Mucosa of descending colon (tissue), 3 donors: ENCODE results near the gene HSD17B8. TPM values are rescaled to one million over a fixed set of nuclear protein-coding genes. Genes with fewer than 3 reads are reported as not detected.

ENCODE experiments used
- ATAC-seq: fragments of 200-7000 bp; cut with Tn5 transposase; one replicate; pipeline ENCODE4 v1.9.1; 2020; ENCODE audit warnings: mild to moderate bottlenecking, moderate library complexity
- DNase-seq, 3 donors: peaks; one replicate each; pipeline ENCODE4 v3.0.0-alpha.2; 2020
- H3K36me3 ChIP-seq: fragments of 200-600 bp; one replicate; pipeline ENCODE4 v1.8.0; 2021; ENCODE audit warnings: low read depth, mild to moderate bottlenecking
- H3K4me1 ChIP-seq: fragments of 200-600 bp; one replicate; pipeline ENCODE4 v1.8.0; 2021; ENCODE audit warnings: low read depth, mild to moderate bottlenecking
- H3K4me3 ChIP-seq: fragments of 200-600 bp; one replicate; pipeline ENCODE4 v1.8.0; 2021; ENCODE audit warnings: mild to moderate bottlenecking
- H3K9me3 ChIP-seq: fragments of 200-600 bp; one replicate; pipeline ENCODE4 v1.8.0; 2021; ENCODE audit warnings: mild to moderate bottlenecking
- intact Hi-C, 2 donors: fragments of 100-400 bp; cut with DNase I in 1 of 2; cut with micrococcal nuclease in 1 of 2; formaldehyde crosslinking; loops; one replicate each; pipeline versions ENCODE4 v1.11.0 to v1.11.1; 2022; cut with DNase I, micrococcal nuclease
- total RNA-seq, 3 donors: library from RNA; stranded (reverse); fragmentation: NEBNext Ultra II Directional in 2 of 3; extraction: Animal tissue kit (Norgen Biotek cat#: 25700) in 2 of 3; gene quantifications; one replicate each; pipeline versions ENCODE4 v1.2.1 to v1.2.4, GENCODE V29; 2021 to 2023
- TF ChIP-seq, protein P1 (sequence below): fragments of 200-600 bp; IDR thresholded peaks from one replicate; pipeline ENCODE4 v1.8.0; 2022; ENCODE audit warnings: antibody characterized with exemption, mild to moderate bottlenecking
- donor health status: DM: no; HTN: no; CAD: no; lungs with moderate emphysema.
- donor health status: DM: no; HTN: no; CAD: no.
- donor health status: DM: no; HTN: yes; CAD: no.

The HSD17B8 gene
- total RNA-seq, 3 donors from 2014 or later: 12.3 to 23.2 (median 19.7) TPM

DNA sequence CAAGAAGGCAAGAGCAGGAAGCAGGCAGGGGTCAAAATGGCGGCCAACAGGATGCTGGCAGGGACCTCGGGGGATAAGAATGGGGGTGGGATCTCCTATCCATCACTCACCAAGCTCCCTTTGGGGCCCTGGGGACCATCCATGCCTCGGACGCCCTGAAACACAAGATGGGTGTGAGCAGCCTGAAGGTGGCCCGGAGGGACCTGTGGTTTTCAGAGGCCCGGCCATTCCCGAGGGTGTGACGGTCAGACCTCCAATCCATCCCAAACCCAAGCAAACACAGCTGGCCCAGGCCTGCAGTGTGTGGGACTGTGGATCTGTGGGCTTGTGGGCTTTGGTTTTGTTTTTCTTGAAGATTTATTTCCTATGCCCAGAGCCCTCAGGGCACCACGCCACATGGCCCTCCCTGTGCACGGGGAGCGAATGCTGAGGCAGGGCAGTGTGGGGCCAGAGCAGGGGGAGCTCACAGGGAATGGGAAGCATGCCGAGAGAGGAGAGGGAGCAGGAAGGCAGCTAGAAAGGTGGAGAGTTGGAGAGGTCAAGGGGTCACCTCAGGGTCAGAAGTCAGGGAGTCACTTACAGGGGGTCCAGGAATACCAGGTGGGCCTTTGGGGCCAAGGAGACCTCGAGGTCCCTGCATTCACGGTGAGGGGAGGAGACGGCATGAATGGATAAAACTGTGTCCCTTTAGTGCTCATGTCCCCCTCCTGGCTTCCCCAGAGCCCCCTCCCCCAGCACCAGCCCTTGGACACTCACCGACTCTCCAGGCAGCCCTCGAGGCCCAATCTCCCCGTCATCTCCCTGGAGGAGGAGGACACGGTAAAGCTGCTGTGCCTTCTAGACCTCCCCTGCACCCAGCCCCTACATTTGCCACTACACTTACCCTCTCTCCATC, 26.7 kb upstream of the HSD17B8 start:
- DNase-seq: peak in 1 of 3 donors; percentile 31
- no peak overlapping the region for H3K4me3 ChIP-seq
- ATAC-seq: no peak
- H3K36me3 ChIP-seq: no peaks in the 10 kb centered on the region
- no peaks in the 10 kb centered on the region for H3K9me3 ChIP-seq
- intact Hi-C loops: no loop called here
- no peaks in the 10 kb centered on the region for H3K4me1 ChIP-seq
- TF ChIP-seq, protein P1, sequence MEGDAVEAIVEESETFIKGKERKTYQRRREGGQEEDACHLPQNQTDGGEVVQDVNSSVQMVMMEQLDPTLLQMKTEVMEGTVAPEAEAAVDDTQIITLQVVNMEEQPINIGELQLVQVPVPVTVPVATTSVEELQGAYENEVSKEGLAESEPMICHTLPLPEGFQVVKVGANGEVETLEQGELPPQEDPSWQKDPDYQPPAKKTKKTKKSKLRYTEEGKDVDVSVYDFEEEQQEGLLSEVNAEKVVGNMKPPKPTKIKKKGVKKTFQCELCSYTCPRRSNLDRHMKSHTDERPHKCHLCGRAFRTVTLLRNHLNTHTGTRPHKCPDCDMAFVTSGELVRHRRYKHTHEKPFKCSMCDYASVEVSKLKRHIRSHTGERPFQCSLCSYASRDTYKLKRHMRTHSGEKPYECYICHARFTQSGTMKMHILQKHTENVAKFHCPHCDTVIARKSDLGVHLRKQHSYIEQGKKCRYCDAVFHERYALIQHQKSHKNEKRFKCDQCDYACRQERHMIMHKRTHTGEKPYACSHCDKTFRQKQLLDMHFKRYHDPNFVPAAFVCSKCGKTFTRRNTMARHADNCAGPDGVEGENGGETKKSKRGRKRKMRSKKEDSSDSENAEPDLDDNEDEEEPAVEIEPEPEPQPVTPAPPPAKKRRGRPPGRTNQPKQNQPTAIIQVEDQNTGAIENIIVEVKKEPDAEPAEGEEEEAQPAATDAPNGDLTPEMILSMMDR: no peak

DNA sequence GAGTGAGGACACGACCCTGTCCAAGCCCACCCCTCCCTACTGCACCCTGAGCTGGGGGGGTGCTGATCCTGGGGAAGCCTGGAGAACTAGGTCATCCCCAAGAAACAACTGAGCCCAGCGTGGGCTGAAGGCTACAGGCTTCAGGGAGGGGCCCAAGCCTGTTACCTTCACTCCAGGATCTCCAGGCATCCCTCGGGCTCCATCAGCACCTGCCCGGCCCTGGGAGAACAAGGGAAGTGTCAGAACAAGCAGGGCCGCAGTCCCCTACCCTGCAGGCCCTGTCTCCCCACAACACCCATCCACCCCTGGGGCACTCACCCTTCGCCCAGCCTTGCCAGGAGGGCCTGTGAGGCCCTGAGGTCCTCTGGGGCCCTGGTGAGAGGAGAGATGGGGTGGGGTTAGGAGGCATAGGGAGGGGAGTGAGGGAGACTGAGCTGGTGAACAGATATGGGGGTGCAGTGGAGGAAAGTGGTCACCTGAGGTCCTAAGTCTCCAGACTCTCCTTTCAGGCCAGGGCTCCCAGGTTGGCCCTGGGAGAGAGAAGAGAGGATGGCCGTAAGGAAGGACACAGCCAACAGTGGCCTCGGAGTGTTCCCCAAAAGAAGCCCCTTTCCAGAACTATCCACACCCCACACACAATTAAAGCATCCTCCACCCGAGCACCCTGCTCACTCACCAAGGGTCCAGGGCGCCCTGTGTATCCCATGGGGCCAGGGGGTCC, 25.5 kb upstream of the HSD17B8 start:
- intact Hi-C loops: no loop called here
- no peaks in the 10 kb centered on the region for H3K36me3 ChIP-seq
- H3K4me3 ChIP-seq: no peak overlapping the region
- H3K9me3 ChIP-seq: no peaks in the 10 kb centered on the region
- H3K4me1 ChIP-seq: no peaks in the 10 kb centered on the region
- TF ChIP-seq, protein P1: no peak
- no peak for ATAC-seq
- DNase-seq: peak in 1 of 3 donors; percentile 27

GRCh38 chr6:33181141-33181540, 23.3 kb upstream of the HSD17B8 start:
- no peaks in the 10 kb centered on the region for H3K9me3 ChIP-seq
- H3K4me3 ChIP-seq: no peak overlapping the region
- ATAC-seq: no peak
- no peak for DNase-seq
- H3K4me1 ChIP-seq: no peaks in the 10 kb centered on the region
- intact Hi-C loops: no loop called here
- H3K36me3 ChIP-seq: no peaks in the 10 kb centered on the region
- TF ChIP-seq, protein P1: no peak

DNA sequence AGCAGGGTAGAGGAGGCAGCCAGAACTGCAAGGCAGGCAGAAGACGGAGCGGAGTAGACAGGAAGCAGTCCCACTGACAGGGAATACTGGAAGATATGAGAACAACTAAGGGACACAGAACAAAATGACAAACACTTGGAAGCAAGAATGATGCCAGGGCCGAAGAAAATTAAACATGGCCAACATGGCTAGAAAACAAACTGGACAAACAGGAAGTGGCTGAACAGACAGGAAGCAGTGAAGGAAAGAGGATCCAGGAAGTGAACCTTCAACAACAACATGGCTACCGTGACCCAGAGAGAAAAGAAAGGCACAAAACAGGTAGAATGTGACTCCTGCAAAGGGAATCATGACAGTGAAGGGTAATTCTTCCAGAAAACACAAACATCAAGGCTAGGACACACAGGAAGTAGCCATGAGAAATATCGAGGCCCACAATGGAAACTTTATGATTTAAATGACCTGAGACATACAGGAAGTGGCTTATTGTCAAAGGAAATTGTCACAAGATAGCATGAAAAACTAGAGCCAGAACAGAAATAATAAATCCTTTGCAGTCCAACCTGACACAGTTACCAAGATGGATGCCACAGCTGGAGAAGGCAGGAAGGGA, 21.3 kb upstream of the HSD17B8 start:
- ATAC-seq (peak; percentile 25), DNase-seq (no peak)
- TF ChIP-seq, protein P1: no peak
- Histone ChIP-seq H3K4me3 (no peak overlapping the region), H3K36me3 (no peaks in the 10 kb centered on the region), H3K9me3 (no peaks in the 10 kb centered on the region), H3K4me1 (no peaks in the 10 kb centered on the region)
- intact Hi-C loops: no loop called here

DNA sequence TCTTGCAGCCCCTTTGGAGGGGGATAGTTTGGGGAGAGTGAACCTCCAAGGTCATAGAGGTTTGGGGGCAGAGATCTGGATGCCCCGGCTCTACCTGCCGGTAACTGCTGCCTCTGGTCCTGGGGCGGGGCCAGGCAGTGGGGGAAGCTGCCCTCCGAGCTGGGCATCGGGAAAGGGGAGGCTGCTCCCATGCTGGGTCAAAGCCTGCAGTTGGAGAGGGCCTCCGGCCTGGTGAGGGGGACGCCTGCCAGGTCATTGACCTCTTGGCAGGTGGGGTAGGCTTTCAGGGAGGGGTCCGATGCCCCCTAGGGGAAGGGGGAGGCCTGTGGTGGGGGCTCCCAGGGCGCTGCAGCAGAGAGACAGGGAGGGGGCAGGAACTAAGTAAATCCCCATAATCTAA, 19.3 kb upstream of the HSD17B8 start:
- H3K4me3 ChIP-seq: no peak overlapping the region
- intact Hi-C loops: no loop called here

More for the DNA sequence above, 19.3 kb upstream of the HSD17B8 start:
- ATAC-seq (no peak), DNase-seq (peak in 1 of 3 donors; percentile 42)
- H3K4me1 ChIP-seq: no peaks in the 10 kb centered on the region
- H3K36me3 ChIP-seq: no peaks in the 10 kb centered on the region
- no peaks in the 10 kb centered on the region for H3K9me3 ChIP-seq
- TF ChIP-seq, protein P1: no peak
